CD4-positive, alpha-beta T cell treated with Interleukin-12 subunit alpha and Interleukin-12 subunit beta, for 1 hour (primary cell): Measurements from ENCODE around the gene ANKRD9.
"Not testable (repeated sequence)": the region's sequence is repeated elsewhere in the genome, so short reads cannot be mapped to it uniquely, and the experiment has no call there.

Source experiments
- DNase-seq: peaks from one replicate; pipeline ENCODE4 v3.0.0-alpha.2; 2020

Gene ANKRD9

DNA sequence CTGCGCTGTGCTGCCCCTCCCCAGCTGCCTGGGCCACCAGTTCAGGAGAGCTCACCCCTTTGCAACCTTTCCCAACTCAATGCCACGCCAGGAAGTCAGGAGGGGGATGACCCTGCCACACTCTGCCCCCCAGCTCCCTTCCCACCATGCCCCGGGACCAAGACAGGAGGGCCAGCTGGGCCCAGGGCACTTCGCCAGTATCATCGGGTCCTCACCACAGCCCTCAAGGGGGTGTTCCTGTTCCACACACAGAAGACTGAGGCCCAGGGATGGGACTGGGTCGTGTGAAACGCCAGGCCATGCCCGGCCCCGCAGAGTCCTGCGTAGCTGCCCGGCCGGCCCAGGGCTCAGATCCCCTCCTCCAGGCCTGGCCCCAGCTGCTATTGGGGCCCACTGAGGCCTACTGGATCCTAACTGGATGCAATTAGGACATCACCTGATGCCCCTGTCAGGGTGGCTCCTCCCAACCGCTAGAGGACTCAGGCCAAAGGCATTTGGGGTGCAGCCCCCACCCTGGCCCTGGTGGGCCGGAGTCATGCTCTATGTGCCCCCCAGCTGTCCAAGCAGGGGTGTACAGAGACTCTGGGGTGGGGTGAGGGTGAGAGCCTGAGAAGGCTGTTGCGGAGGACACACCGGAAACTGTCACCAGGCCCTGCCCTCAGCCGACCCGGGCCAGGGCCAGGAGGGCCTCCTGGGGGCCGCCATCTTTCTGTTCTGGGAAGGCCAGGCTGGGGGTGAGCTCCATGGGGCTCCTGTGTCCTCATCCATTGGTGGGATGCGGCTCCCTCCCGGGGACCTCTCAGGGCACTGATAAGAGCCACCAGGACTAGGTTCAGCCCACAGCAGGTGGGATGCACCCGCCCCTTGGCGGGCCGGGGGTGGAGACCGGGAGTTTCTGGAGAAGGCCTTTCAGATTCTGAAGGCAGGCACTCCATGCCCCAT lies 29.3 kb upstream of the ANKRD9 start:
- no peak for DNase-seq

DNA sequence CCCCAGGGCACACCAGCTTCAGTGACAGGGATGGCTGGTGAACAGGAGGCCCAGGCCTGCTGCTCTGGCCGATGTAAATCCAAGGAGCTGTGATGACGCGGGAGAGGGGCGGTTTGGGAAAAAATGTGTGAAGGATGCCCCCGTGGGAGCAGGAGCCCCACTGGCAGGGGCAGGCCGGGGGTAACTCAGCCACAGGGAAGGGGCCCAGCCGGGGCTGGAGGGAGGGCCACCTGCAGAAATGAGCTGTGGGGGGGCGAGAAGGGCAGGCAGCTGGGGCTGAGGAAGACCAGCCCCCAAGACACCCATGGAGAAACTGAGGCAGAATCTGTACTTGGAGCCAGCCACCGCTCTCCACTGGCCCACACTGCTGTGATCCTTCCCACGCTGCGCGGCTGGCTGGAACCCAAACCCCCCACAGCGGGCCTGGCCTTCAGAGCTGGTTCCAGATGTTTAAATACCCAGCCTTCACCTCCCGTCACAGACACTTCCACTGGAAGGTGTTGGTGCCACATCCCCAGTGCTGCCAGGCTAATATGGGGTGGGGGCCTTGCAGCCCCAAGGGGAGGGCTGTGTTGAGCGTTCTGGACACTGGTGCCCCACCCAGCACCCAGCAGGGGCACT lies 28.5 kb upstream of the ANKRD9 start:
- no peak for DNase-seq

GRCh38 chr14:102532204-102532658 lies 22.7 kb upstream of the ANKRD9 start:
- no peak for DNase-seq

- DNase-seq: no peak
Measured at GRCh38 chr14:102530828-102531478, 21.4 kb upstream of the ANKRD9 start.

DNA sequence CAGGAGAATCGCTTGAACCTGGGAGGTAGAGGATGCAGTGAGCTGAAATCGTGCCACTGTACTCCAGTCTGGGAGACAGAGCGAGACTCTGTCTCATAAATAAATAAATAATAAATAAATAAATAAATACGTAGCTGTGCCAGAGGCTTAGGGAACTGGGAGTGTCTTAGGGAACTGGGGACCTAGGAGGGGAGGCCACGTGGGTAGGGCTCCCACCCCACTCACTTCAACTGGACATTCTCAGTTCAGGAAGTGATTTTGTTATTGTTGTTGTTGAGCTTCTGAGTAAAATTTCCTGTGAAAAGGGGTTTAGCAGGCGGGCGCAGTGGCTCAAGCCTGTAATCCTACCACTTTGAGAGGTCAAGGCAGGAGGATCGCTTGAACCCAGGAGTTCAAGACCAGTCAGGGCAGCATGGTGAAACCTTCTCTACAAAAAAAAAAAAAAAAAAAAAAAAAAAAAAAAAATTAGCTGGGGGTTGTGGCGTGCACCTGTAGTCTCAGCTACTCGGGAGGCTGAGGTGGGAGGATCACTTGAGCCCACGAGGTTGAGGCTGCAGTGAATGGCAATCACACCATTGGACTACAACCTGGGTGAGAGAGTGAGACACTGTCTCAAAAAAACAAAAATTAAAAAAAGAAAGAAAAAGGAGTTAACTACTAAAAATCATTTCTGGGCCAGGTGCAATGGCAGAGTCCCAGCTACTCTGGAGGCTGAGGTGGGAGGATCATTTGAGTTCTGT lies 19.0 kb upstream of the ANKRD9 start:
- no peak for DNase-seq

DNA sequence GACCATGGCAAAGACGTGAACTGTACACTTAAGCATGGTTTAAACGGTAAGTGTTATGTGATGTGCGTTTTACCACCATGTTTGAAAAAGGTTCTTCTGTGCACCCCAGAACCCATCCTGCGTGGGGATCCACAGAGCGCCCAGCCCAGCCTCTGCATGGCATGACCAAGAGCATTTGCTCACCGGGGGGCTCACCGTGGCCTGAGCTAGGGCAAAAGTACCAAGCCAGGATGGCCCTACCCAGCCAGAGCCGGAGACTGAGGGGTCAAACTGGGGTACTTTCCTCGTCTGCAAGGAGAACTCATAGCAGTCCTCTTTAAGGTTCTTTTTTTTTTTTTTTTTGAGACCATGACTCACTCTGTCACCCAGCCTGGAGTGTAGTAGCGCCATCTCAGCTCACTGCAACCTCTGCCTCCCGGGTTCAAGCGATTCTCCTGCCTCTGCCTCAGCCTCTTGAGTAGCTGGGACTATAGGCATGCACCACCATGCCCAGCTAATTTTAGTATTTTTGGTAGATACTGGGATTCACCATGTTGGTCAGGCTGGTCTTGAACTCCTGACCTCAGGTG lies 16.4 kb upstream of the ANKRD9 start:
- DNase-seq: no peak

DNA sequence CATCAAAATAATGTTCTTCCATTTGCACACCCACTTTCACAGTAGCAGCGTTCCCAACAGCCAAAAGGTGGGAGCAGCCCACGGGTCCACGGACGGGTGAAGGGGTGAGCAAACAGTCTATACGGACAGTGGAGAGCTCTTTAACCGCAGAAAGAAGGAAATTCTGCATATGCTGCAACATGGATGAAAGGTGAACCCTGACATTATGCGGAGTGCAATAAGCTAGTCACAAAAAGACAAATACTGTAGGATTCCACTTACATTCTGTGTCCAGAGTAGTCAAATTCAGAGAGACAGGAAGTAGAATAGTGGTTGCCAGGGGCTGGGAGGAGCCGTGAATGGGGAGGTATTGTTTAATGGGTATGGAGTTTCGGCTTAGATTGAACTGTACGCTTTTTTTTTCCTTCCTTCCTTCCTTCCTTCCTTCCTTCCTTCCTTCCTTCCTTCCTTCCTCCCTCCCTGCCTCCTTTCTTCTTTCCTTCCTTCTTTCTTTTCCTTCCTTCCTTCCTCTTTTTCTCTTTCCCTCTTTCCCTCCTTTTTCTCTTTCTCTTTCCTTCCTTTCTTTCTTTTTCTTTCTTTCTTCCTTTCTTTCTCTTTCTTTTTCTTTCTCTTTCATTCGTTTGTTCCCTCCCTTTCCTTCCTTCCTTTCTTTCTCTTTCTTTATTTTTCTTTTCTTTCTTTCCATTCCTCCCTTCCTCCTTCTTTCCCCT lies 15.8 kb upstream of the ANKRD9 start:
- DNase-seq: peak; percentile 54

DNA sequence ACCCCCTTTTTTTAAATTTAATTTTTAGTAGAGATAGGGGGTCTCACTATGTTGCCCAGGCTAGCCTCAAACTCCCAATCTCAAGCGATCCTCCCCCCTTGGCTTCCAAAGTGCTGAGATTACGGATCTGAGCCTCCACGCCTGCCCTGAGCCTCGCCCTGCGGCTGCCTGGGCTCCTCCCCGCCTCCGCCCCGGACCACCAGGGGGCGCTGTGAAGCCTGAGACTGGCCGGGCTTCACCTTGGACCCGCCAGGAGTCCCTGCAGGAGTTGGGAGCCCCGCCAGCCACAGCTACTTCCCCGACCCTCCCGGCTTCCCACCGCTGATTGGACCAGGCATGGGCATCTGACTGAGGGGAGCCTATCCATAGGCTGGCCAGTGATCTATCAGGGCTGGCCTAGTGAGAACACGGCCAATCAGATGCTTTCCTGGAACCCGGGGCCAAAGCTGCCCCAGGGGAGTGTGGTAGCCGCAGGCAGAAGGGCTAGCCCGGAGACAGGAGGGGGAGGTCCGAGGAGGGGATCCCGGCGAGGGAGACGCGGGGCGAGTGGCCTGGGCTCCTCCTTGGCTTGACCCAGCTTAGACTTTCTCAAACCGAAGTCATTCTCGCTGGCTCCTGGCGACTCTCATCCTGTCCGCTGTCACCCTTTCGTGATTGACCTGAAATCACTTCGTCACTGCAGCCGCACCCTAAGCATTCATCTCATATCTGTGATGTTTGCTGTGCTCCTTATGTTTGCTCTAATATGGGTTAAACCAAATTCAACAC lies 15.1 kb upstream of the ANKRD9 start:
- peak; percentile 93 for DNase-seq

- DNase-seq: no peak
Measured at GRCh38 chr14:102523569-102524450, 14.2 kb upstream of the ANKRD9 start.

GRCh38 chr14:102523200-102523568 lies 13.6 kb upstream of the ANKRD9 start:
- DNase-seq: no peak

DNA sequence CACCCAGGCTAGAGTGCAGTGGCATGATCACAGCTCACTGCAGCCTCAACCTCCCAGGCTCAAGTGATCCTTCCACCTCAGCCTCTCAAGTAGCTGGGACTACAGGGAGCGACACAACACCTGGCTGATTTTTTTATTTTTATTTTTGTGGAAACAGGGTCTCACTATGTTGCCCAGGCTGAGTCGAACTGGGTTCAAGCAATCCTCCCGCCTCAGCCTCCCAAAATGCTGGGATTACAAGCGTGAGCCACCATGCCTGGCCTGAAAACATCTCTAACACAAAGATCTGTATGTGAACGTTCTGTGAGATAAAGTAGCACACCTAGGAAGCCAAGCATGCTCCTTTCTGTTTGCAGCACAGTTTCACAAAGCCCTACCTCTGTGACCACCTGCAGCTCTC lies 10.1 kb upstream of the ANKRD9 start:
- not testable (repeated sequence) for DNase-seq

GRCh38 chr14:102518063-102518648 lies 8.6 kb upstream of the ANKRD9 start:
- no peak for DNase-seq

DNA sequence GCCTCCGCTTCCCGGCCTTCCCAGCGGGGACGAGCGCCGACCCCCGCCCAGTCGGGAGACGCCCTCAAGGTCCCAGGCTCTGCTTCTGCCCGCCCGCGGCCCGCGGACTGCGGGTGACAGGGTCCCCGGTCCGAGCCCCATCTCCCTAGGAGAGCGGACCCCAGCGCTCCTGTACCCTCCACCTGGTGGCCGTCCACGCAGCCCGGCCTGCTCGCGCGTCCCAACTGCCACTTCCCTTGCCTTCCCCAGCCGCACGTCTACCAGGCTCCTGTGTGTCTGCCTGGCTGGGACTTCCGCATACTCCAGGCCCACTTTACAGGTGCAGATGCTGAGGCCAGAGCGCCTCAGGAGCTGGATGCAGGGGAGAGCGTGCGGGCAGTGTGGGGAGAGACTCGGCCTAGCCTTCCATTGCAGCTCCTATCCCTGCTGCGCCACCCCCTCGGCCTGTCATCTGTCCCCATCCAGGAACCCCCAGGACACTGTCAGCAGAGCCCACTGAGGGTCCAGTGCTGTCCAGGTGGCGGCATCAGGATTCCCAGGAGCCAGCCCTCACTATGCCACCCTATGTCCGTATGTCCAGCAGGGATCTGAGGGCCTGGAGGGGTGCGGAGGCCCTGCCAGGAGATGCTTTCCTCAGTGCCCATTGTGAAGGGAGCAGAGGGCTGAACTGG lies 8.0 kb upstream of the ANKRD9 start:
- DNase-seq: no peak

GRCh38 chr14:102516531-102517391 lies 7.2 kb upstream of the ANKRD9 start:
- DNase-seq: peak; percentile 65

GRCh38 chr14:102514987-102515733 lies 5.6 kb upstream of the ANKRD9 start:
- no peak for DNase-seq

GRCh38 chr14:102513899-102514772 lies 4.6 kb upstream of the ANKRD9 start:
- no peak for DNase-seq
